Measurements from ENCODE around the gene SORL1-AS1. TPM values are rescaled to one million over a fixed set of nuclear protein-coding genes. Genes with fewer than 3 reads are reported as not detected.
"Not testable (repeated sequence)": the region's sequence is repeated elsewhere in the genome, so short reads cannot be mapped to it uniquely, and the experiment has no call there.

SORL1-AS1 gene

GRCh38 chr11:121415856-121416255 is 36.9 kb downstream of the SORL1-AS1 start:
- DNase-seq (ENCODE audit: low read depth) = no peak
- in situ Hi-C loops (cut with HindIII; ENCODE audit: low pct_unique_long_range_greater_than_20kb, low sequenced_read_pairs) = no loop called here

DNA sequence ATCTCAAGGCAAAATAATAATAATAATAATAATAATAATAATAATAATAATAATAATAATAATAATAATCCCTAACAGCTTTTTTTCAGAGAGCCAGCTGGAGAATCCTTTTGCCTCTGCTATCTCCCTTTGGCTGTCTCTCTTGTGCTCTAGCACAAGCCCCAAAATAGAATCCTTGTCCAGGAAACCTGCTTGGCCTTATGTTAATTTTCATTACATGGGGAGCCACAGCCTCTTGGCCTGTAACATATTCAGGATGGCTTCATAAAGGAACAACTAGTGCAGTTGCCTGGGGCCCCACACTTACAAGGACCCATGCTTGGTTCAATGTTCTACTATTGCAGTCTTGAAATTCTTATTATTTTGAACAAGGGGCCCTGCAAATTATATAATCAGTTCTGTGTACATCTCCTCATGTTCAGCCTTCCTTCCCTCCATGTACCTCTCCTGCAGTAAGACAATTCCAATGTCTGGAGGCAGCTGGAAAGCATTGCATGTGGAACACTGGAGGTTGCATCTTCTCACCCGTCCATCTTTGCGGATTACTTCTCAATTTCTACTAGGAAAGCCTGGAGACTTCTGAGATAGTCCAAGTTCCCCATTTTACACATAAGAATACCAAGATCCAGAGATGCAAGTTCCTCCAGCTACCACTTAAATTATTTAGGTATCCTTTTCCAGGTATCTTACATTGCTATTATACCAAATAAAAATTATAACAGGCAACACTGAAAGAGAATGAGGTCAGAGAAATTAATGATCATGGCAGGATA is 38.4 kb downstream of the SORL1-AS1 start:
- DNase-seq (ENCODE audit: low read depth) = no peak
- in situ Hi-C loops (cut with HindIII; ENCODE audit: low pct_unique_long_range_greater_than_20kb, low sequenced_read_pairs) = no loop called here

DNA sequence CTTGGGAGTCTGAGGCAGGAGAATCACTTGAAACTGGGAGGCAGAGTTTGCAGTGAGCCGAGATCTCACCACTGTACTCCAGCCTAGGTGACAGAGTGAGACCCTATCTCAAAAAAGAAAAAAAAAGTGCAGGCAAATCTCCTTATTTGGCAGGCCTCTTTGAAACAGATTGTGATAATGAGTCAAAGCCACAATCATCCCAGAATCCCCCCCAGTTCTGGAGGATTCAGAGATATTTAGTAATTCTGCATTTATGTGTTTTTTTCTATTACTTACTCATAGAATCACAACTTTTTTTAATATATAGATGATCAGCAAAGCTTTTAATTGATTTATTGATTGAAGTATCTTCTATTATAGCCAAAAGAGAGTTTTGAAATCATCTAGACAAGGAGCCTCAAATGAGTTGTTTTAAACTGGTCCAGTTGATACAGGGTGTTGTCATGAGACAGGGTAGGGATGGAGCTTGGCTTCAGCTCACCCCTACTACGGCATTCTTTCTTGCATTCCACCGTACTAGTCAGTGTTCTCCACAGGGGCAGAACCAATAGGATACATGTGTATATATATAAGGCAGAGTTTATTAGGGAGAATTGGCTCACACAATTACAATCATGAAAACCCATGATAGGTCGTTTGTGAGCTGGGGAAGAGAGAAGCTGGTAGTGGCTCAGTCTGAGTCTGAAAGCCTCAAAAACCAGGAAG is 39.9 kb downstream of the SORL1-AS1 start:
- no peak for DNase-seq (ENCODE audit: low read depth)
- in situ Hi-C loops (cut with HindIII; ENCODE audit: low pct_unique_long_range_greater_than_20kb, low sequenced_read_pairs) = no loop called here

DNA sequence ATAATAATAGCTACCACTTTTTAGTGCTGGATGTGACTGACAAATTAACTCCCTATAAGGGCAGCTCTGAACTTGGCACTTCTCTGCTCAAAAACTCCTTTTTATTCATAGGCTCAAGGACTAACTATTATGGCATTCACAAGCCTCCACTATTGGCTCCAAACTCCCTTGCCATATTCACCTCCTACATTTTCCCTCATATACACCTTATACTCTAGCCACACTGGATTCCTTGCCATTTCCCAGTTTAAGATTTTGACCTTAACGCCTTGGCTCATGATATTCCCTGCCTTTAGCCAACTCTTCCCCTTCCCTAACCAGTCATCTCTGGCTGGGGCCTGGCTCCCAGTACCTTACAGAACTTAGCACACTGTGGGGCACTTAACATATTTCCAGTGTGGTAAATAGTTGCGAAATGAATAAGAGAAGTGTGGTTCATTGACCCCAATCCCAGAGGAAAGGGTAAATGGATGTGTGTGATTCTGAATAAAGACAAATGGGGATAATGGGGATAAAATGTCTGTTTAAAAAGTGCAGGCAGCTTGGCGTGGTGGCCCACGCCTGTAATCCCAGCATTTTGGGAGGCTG is 40.7 kb downstream of the SORL1-AS1 start:
- DNase-seq (ENCODE audit: low read depth) = no peak
- in situ Hi-C loops (cut with HindIII; ENCODE audit: low pct_unique_long_range_greater_than_20kb, low sequenced_read_pairs) = no loop called here

GRCh38 chr11:121411330-121411729 is 41.4 kb downstream of the SORL1-AS1 start:
- in situ Hi-C loops (cut with HindIII; ENCODE audit: low pct_unique_long_range_greater_than_20kb, low sequenced_read_pairs); DNase-seq (ENCODE audit: low read depth): not testable (repeated sequence)

- in situ Hi-C loops (cut with HindIII; ENCODE audit: low pct_unique_long_range_greater_than_20kb, low sequenced_read_pairs); DNase-seq (ENCODE audit: low read depth): not testable (repeated sequence)
Measured at GRCh38 chr11:121410041-121410440, 42.7 kb downstream of the SORL1-AS1 start.

- no peak for DNase-seq (ENCODE audit: low read depth)
- in situ Hi-C loops (cut with HindIII; ENCODE audit: low pct_unique_long_range_greater_than_20kb, low sequenced_read_pairs) = no loop called here
Measured at GRCh38 chr11:121408830-121409229, 43.9 kb downstream of the SORL1-AS1 start.

DNA sequence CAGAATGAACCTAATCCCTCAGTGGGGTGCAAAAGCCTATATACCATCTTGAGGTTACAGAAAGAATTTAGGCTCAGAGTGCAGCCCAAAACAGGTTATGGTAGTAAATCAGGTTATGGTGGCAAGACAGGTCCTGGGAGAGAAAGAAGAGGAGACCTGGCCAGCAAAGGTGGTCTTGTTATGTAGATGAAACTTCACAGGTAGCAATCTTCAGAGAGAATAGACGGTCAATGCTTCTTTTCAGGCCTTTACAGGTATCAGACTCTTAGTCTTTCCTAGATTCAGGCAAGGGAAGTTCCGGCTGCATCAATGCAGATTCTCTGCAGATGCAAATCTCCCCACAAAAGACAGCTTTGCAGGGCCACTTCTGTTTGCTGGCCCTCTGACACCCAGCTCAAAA is 46.5 kb downstream of the SORL1-AS1 start:
- in situ Hi-C loops (cut with HindIII; ENCODE audit: low pct_unique_long_range_greater_than_20kb, low sequenced_read_pairs) = no loop called here
- no peak for DNase-seq (ENCODE audit: low read depth)

- in situ Hi-C loops (cut with HindIII; ENCODE audit: low pct_unique_long_range_greater_than_20kb, low sequenced_read_pairs) = no loop called here
- DNase-seq (ENCODE audit: low read depth) = no peak
Measured at GRCh38 chr11:121405646-121406045, 47.1 kb downstream of the SORL1-AS1 start.

DNA sequence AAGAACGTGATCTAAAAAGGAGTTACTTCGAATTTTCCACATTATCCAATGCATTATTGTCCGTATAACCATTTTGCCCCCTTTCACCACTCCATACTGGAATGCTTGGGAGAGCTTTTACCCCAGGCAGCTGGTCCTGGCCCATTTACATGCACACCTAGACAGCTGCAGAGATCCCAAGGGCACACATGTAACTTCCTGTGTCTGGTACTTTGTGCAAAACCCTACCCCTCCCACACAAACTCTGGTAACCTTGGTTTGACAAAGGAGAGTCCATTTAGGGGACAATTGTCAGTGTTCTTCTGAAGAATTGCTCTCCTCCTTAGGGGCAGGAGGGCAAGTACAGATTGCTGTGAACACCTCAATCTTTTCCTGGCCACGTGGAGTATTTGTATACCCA is 58.0 kb downstream of the SORL1-AS1 start:
- DNase-seq (ENCODE audit: low read depth) = no peak
- in situ Hi-C loops (cut with HindIII; ENCODE audit: low pct_unique_long_range_greater_than_20kb, low sequenced_read_pairs) = no loop called here

GRCh38 chr11:121393855-121394254 is 58.9 kb downstream of the SORL1-AS1 start:
- in situ Hi-C loops (cut with HindIII; ENCODE audit: low pct_unique_long_range_greater_than_20kb, low sequenced_read_pairs) = no loop called here

DNA sequence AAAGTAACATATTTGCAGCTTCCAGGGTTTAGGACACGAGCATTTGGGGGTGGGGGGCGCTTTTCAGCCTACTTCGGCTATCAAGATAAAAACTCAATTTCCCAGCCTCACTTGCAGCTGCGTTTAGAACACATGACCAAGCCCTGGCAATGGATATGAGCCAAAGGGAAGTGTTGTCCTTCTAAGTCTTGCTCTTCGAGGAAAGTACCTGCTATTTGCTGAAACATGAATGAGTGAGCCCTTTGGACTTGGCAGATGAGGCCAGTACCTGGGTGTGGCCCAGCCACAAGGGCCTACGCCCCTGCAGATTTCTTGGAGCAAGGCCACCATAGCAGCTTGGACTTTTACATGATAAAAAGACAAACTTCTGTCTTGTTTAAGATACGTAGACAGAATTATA is 60.9 kb downstream of the SORL1-AS1 start:
- no peak for DNase-seq (ENCODE audit: low read depth)
- in situ Hi-C loops (cut with HindIII; ENCODE audit: low pct_unique_long_range_greater_than_20kb, low sequenced_read_pairs) = no loop called here

More at GRCh38 chr11:121393855-121394254, 58.9 kb downstream of the SORL1-AS1 start:
- DNase-seq (ENCODE audit: low read depth) = no peak

- no peak for DNase-seq (ENCODE audit: low read depth)
- in situ Hi-C loops (cut with HindIII; ENCODE audit: low pct_unique_long_range_greater_than_20kb, low sequenced_read_pairs) = no loop called here
Measured at GRCh38 chr11:121389651-121390050, 63.1 kb downstream of the SORL1-AS1 start.

Other genes starting within 250 kb of the SORL1-AS1 start
- gene SC5D, start 160.2 kb downstream of the SORL1-AS1 start, total RNA-seq (2014; rRNA removed; shearing (Covaris generic); ENCODE audit: low replicate concordance) = 12.1 and 20.8 TPM in 2 replicates
- gene SORL1, start 653 bp downstream of the SORL1-AS1 start, total RNA-seq (2014; rRNA removed; shearing (Covaris generic); ENCODE audit: low replicate concordance) = 14.0 and 15.1 TPM in 2 replicates